T-helper 22 cell (primary cell): ENCODE measurements around the gene KRTAP12-4.
A peak's percentile ranks its signal among the peaks of the same experiment; 100 is the strongest.
"Not testable (repeated sequence)": the region's sequence is repeated elsewhere in the genome, so short reads cannot be mapped to it uniquely, and the experiment has no call there.

Source experiments
- DNase-seq: peaks from one replicate; pipeline ENCODE4 v3.0.0-alpha.2; 2020; ENCODE audit warnings: low read depth

The KRTAP12-4 gene

DNA sequence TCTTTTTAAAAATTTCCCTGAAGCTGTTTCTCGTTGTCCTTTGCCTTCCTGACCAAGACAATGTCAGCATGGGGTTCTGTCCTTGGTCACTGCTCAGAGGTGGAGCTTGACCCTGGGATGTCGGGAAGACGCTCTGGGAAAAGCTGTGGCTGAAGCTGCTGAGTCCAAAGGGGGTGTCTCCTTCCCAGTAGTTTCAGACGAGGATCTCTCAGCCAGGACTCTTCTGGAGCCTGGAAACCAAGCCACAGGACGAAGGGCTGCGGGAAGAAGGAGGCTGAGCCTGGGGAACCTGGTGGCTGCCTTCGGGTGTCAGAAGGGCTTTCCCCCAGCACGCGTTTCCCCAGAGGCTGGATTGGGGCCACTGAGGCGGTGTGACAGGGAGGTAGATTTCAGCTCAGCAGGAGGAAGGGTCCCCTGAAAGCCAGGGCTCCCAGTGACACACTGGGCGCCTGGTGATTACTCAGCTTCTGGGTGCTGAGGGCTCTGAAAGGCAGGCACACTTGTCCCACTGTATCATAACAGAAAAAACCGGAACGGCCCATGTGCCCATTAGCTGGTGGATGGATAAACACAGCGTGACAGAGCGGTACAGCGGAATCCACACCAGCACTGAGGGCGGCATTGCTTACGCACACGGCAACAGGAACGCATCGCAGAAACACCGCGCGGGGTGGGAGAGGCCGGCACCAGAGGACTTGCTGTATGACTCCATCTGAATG is 32.5 kb upstream of the KRTAP12-4 start:
- no peak for DNase-seq

DNA sequence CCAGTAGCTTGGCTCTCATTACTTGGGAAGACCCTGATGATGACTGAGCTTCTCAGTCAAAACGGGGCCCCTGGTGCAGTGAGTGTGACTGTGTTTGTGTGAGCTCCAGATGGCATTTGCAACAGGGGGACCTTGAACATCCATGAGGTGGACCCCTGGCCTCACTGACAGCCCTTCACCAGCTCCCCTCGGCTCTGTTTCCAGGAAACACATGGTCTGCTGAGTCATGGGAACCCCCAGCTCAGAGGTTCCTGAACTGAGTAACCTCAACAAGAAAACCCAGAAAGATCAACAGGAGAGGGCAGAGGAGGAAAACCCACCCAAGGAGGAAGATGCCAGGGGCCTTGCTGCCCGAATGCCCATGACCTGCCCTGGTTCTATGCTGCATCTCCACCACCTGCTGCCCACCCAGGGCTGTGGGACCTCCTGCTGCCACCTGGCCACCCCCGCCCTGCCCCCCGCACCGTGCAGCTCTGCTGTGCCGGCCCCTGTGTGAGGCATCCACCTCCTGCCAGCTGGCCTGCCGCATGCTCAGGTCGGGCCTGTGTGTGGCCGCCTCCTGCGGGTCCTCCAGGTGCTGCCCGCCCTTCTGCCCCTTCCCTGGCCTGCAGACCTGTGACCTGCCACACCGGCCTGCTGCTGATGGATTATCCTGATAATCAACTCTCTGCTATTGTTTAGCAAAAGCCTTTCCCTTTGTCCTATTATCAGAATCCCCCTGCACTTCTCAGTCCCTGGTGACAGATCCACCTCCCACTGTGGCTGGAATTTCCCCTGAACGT is 31.7 kb upstream of the KRTAP12-4 start:
- DNase-seq: no peak

GRCh38 chr21:44685050-44685449 is 30.6 kb upstream of the KRTAP12-4 start:
- not testable (repeated sequence) for DNase-seq

DNA sequence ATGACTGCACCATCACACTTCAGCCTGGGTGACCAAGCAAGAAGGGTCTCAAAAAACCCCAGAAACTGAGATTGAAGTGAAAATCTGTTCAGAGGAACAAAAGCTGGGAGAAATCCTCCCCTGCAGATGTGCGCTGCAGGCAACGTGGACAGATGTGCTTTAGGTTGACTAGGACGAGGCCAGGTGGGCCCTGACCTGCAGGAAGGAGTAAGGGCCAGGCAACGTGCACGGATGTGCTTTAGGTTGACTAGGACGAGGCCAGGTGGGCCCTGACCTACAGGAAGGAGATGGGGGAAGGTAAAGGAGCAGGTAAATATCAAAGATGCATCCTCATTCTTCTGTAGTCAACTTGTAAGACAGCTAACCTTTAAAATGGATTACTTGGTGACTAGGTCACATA is 30.0 kb upstream of the KRTAP12-4 start:
- no peak for DNase-seq

DNA sequence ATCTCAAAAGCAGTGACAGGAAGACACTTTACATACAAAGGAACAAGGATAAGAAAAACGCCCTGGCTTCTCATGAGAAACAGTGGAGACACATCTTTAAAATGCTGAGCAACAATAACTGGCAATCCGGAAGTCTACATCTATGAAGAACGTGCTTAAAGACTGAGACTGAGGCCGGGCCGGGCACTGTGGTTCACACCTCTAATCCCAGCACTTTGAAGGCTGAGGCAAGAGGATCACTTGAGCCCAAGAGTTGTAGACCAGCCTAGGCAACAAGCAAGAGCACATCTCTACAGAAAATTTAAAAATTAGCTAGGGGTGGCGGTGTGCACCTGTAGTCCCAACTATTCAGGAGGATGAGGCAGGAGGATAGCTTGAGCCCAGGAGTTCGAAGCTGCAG is 29.6 kb upstream of the KRTAP12-4 start:
- DNase-seq: no peak

DNA sequence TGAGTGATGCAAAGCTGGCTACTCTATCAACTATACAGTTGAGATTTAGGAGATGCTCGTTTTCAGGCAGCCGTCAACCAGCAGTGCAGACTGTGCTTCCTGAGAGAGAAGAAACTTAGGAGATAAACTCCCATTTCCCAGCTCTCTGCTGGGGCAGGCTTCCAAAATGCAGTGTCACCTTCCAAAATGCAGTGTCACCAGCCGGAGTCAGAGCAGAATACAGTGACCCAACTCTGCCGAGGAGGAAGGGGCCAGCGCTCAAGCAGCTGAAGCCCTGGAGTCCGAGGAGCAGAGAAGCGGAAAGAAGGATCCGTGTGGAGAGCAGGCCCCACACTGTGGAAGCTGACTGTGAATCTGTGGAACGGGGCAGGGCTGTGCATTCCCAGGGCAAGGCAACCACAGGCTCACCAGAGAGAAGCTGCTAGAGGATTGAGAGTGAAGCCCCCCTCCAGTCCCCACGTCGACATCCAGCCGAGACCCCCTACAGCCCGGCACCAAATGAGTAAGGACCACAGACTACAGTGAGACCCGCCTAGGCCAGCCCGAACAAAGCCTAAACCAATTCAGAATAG is 28.2 kb upstream of the KRTAP12-4 start:
- DNase-seq: no peak

GRCh38 chr21:44681861-44682579 is 27.6 kb upstream of the KRTAP12-4 start, which contains the start of gene KRTAP12-1:
Gene KRTAP12-1, minus strand, starts transcription at chr21:44682163. Its CDS starts 40 bp downstream, at chr21:44682123.
- DNase-seq: no peak

DNA sequence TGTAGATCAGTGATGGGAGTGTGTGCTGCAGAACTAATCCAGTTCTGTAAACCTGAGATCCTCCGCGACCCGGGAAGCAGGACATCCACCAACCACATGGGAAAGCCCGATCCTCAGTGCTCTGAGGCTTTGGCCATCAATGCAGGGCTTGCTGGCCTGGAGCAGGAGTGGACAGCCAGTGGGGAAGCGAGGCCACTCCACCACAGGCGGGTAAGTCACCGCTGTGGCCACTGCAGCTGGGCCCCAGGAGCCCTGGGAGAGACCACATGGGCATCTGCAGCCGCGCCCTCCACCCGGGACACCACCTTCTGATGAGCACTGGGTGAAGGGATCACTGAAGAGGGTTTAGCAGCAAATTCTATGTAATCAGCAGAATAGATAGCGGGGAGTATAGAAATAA is 26.7 kb upstream of the KRTAP12-4 start:
- no peak for DNase-seq

DNA sequence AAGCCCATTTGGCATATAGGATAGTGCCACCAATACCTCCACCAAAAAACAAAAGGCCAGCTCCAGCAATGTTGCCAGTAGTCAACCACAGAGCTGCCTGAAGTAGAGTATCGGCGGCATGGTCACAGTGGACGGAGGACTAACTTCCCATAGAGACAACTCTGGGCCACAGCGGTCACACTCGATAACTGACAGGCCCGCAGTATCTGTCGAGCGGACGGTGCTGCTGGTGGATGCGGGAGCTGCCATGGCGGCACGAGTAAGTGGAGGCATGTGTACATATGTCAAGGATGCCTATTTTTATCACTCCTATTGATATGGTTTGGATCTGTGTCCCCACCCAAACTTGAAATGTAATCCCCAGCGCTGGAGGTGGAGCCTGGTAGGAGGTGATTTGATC is 23.4 kb upstream of the KRTAP12-4 start:
- no peak for DNase-seq

DNA sequence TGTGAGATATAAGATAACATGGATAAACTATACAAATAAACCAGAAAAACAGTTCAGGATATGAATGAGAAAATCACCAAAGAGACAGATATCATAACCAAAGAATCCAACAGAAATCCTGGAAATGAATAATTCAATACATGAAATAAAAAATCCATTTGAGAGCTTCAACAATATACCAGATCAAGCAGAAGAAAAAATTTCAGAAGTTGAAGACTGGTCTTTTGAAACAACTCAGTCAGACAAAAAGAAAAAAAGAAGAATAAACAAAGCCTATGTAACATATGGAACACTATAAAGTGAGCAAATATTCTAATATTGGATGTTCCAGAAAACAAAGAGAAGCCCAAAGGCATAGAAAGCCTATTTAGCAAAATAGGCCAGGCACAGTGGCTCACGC is 17.5 kb upstream of the KRTAP12-4 start:
- no peak for DNase-seq

- no peak for DNase-seq
These were observed 16.4 kb upstream of the KRTAP12-4 start for GRCh38 chr21:44670642-44671432.

DNA sequence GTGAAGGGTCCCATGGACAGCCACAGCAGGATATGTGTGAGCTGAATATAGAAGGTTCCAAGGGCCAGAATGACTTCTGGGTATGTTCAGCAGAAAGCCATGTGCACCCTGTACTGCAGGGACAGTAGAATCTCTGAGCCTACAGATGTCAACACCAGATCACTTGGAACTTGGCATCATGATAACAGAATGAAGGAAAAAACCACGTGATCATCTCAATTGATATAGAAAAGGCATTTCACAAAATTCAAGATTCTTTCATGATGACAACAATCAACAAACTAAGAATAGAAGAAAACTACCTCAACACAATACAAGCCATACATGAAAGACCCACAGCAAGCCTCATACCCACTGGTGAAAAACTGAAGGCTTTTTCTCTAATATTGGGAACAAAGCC is 13.2 kb upstream of the KRTAP12-4 start:
- DNase-seq: no peak

DNA sequence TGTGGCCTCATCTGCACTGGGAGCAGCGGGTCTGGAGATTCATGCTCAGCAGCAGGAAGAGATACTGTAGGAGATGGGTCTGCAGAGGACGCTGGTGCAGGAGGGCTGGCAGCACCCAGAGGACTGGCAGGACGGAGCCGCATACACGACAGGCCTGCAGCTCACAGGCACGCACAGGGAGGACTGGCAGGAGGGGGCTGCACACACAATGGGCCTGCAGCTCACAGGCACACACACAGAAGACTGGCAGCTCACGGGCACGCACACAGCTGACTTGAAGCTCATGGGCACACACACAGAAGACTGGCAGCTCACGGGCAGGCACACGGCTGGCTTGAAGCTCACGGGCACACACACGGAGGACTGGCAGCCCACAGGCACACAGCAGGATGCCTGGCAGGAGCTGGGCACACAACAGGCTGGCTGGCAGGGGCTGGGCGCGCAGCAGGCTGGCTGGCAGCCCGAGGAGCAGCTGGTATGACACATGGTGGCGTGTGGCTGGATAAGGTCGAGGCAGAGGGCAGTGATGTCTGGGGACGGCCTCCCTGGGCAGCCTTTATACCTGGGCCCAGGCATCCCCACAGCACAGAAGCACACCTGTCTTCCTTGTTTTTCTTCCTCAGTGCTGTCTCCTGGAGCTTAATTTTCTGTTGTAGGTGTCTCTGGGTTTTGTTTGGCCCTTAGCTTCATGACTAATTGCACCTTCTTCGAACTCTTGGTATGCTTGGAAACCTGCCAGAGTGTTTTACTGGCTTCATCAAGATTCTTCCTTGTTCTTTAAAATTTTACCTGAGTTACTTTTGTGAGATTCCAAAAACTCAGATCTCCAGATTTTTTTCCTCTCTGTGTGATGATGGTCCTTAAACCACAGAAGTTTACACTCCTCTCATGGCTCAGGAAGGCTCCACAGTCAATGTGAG is 12.2 kb upstream of the KRTAP12-4 start, which contains the start of gene KRTAP12-2:
TSS of gene KRTAP12-2 (minus strand) at position 527 of the 920 bp plus-strand sequence. CDS start at position 486, 41 bp downstream.
- DNase-seq: no peak

- no peak for DNase-seq
These were observed 10.2 kb upstream of the KRTAP12-4 start for GRCh38 chr21:44664691-44665090.

DNA sequence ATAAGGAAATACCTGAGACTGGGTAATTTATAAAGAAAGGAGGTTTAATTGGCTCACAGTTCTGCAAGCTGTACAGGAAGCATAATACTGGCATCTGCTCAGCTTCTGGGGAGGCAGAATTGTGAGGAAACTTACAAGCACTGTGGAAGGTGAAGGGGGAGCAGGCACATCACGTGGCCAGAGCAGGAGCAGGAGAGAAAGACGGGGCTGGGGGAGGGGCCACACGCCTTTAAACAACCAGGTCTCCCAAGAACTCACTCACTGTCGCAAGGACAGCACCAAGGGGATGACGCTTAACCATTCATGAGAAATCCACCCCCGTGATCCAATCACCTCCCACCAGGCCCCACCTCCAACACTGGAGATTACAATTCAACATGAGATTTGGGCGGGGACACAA is 7.1 kb upstream of the KRTAP12-4 start:
- not testable (repeated sequence) for DNase-seq

DNA sequence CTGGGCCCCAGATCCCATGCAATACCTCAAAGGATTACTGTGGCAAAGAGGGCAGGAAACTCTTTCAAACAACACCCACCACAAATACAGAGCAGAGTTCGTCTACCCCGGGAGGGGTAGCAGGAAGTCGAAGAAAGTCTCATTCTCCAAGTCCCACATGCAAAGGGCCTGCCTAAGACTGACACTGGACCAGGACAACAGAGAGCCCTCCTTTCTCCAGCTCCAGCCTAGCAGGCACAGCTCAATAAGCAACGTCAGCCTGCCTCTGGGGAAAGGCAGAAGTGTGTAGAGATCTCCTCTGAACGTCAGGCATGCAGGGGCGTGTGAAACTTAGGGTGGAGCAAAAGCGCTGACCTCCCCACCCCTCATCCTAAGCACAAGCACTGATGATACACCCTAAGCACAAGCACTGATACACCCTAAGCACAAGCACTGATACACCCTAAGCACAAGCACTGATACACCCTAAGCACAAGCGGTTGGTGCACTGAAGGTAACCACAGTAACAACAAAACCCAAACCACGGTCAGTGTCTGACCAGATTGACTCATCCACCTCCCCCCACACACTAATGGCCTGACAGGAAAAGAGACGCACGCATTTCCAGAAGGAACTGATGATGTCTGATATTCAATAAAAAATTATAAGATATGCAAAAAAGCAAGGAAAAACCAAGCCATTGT is 4.6 kb upstream of the KRTAP12-4 start:
- no peak for DNase-seq

DNA sequence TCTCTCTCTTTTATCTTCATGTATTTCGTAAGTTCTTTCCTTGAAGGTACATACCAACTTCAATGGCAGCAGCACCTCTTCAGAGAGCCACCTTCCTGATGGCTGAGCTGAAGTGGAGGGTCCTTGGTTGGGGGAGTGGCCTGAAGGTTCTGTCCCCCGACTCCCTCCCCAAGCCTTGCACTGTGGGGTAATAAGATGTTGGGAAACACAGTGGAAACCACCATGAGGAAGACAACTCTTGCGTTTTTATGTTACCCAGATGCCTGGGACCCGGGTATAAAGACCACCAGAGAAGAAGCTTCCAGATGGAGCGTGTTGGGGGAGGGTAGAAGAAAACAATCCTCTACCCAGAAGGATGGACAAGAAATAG is 4.1 kb upstream of the KRTAP12-4 start:
- no peak for DNase-seq

DNA sequence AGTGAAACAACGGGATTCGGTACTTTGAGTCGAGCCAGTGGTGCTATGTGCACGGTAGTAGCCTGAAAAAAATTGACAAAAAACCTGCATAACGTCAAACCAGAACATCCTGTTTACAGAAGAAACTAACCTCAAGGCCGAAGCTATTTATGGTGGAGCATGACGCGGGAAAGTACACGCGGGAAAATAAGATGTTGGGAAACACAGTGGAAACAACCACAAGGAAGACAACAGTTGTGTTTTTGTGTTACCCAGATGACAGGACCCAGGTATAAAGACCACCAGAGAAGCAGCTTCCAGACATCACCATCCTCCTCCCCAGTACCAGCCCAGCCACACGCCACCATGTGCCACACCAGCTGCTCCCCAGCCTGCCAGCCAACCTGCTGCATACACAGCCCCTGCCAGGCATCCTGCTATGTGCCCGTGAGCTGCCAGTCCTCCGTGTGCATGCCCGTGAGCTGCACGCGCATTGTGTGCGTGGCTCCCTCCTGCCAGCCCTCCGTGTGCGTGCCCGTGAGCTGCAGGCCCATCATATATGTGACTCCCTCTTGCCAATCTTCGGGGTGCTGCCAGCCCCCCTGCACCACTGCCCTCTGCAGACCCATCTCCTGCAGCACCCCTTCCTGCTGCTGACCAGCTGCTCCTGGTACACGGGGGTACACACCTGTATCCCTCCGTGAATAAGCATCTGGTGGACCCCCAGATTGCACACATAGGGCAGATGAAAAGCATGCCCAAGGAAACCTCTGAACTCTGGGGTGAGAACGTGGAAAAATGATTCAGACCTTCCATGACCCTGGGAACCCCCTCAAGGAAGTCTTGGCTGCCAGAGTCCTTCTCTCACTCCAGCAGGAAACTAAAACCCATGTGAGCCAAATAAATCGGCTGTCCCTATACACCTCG is 3.4 kb upstream of the KRTAP12-4 start, which contains the start of gene KRTAP12-3:
TSS of gene KRTAP12-3 (plus strand) at position 298 of the 906 bp plus-strand sequence. CDS start at position 346, 48 bp downstream.
- DNase-seq: peak; percentile 63

GRCh38 chr21:44656868-44657267 is 2.4 kb upstream of the KRTAP12-4 start:
- DNase-seq: no peak
